ENCODE measurements around the gene POU2F1. TPM values are rescaled to one million over a fixed set of nuclear protein-coding genes. Genes with fewer than 3 reads are reported as not detected.

POU2F1 gene
- total and polyA plus RNA-seq, 3 donors from 2014 or later = 17.1 to 36.9 (median 36.0) TPM

DNA sequence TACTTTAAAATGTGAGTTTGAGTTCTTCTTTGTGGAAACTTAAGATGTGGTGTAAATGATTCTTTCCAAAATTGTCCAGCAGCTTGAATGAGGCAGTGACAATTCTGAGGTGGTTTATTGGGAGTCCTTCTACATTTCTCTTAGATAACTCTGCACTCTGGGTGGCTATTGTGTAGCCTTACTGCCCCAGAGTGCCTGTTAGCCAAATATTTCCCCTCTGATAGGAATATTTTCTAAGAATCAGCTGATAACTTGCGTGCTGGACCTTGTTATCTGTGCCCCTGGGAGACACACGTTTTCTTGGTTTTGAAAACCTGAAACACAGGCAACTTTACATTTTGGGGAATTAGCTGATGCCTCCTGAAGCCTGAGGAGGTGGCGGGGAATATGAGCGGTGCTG is 206.0 kb downstream of the POU2F1 start:
- intact Hi-C loops (cut with DNase I; ENCODE audit: low total_unique reads) = no loop called here
- no peak for DNase-seq
- Histone ChIP-seq H3K27ac (no peak overlapping the region), H3K4me1 (peaks cover 17% of the 10 kb centered on the region), H3K4me3 (no peak overlapping the region), H3K27me3 (no peaks in the 10 kb centered on the region), H3K36me3 (ENCODE audit: low read depth, missing control alignments) (no peaks in the 10 kb centered on the region), H3K9me3 (no peaks in the 10 kb centered on the region)
- WGBS, 2 donors = 82 to 87% methylated on average over 4 of the region's 4 CpGs
- TF ChIP-seq, protein P1, sequence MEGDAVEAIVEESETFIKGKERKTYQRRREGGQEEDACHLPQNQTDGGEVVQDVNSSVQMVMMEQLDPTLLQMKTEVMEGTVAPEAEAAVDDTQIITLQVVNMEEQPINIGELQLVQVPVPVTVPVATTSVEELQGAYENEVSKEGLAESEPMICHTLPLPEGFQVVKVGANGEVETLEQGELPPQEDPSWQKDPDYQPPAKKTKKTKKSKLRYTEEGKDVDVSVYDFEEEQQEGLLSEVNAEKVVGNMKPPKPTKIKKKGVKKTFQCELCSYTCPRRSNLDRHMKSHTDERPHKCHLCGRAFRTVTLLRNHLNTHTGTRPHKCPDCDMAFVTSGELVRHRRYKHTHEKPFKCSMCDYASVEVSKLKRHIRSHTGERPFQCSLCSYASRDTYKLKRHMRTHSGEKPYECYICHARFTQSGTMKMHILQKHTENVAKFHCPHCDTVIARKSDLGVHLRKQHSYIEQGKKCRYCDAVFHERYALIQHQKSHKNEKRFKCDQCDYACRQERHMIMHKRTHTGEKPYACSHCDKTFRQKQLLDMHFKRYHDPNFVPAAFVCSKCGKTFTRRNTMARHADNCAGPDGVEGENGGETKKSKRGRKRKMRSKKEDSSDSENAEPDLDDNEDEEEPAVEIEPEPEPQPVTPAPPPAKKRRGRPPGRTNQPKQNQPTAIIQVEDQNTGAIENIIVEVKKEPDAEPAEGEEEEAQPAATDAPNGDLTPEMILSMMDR (IDR thresholded peaks at IDR 0.05) = no peak
- TF ChIP-seq POLR2A (IDR thresholded peaks at IDR 0.05) = no peak

DNA sequence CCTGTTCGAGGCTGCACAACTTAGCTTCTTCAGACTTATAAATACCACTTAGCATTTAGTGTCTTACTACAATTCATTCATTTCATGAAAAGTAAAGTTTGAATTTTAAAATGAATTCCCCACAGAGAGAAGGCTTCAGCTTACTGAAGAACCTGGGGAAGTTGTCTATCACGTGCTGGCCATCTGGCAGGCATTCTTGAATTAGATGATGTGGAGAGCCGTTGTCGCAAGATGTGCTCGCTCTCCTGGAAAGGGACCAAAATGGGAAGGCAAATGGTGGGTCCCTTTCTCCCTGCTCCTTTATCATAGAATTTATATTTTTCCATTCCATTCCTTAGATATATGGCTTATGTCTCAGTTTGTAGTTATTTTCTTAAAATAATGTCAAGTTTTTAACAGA is 207.2 kb downstream of the POU2F1 start:
- intact Hi-C loops (cut with DNase I; ENCODE audit: low total_unique reads) = no loop called here
- 41 to 55% methylated on average over 5 of the region's 5 CpGs for WGBS, 2 donors
- no peaks in the 10 kb centered on the region for H3K36me3 ChIP-seq (ENCODE audit: low read depth, missing control alignments)
- H3K4me3 ChIP-seq = no peak overlapping the region
- no peak for TF ChIP-seq POLR2A (IDR thresholded peaks at IDR 0.05)
- TF ChIP-seq, protein P1 (IDR thresholded peaks at IDR 0.05) = no peak
- DNase-seq = no peak
- peaks cover 17% of the 10 kb centered on the region for H3K4me1 ChIP-seq
- H3K9me3 ChIP-seq = no peaks in the 10 kb centered on the region
- no peaks in the 10 kb centered on the region for H3K27me3 ChIP-seq
- peak overlapping the region in 1 of 2 donors; percentile 8 for H3K27ac ChIP-seq

DNA sequence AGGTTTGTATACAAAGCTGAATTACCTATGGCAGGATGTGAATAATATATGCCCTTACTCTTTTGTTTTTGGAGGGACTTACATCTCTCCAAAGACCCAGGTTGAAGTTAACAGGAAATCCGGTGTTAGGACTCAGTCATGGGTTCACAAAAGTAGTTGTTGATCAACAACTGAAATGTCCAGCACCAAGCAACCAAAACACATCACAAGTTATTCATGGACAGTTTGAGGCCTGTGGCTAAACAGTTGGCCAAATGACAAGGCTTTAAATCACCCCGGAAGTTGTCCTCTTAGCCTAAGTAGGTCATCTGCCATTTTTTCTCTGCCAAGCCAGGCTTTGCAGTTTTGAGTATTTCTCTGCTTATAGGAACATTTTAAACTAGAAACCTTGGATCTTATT is 207.7 kb downstream of the POU2F1 start:
- no peak for TF ChIP-seq POLR2A (IDR thresholded peaks at IDR 0.05)
- TF ChIP-seq, protein P1 (IDR thresholded peaks at IDR 0.05) = no peak
- Histone ChIP-seq H3K36me3 (ENCODE audit: low read depth, missing control alignments) (no peaks in the 10 kb centered on the region), H3K9me3 (no peaks in the 10 kb centered on the region), H3K27ac (peak overlapping the region in 1 of 2 donors; percentile 8), H3K27me3 (no peaks in the 10 kb centered on the region), H3K4me3 (no peak overlapping the region), H3K4me1 (peaks cover 17% of the 10 kb centered on the region)
- DNase-seq = no peak
- 59 to 66% methylated on average over 2 of the region's 2 CpGs for WGBS, 2 donors
- intact Hi-C loops (cut with DNase I; ENCODE audit: low total_unique reads) = no loop called here

DNA sequence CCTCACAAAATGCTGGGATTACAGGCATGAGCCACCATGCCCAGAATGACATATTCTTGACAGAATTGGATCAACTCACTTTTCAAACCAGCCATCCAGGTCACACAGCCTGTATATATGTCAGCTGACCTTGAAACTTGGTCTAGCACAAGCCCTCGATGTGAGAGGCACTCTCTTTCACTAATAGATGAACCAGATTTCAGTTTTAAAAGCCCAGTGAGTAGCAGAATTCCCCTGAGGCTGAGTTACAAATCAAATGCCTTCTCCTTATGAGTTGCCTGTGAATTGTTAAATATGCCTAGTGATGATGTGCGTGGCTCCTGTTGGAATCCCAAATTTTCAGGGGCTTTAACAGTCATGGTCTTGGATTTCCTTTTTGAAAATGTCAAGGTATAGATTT is 208.9 kb downstream of the POU2F1 start:
- no peak overlapping the region for H3K4me3 ChIP-seq
- peaks cover 17% of the 10 kb centered on the region for H3K4me1 ChIP-seq
- H3K27ac ChIP-seq = no peak overlapping the region
- no peaks in the 10 kb centered on the region for H3K27me3 ChIP-seq
- no peaks in the 10 kb centered on the region for H3K36me3 ChIP-seq (ENCODE audit: low read depth, missing control alignments)
- intact Hi-C loops (cut with DNase I; ENCODE audit: low total_unique reads) = no loop called here
- H3K9me3 ChIP-seq = no peaks in the 10 kb centered on the region
- 59 to 79% methylated on average over 2 of the region's 2 CpGs for WGBS, 2 donors
- TF ChIP-seq, protein P1 (IDR thresholded peaks at IDR 0.05) = no peak
- TF ChIP-seq POLR2A (IDR thresholded peaks at IDR 0.05) = no peak
- DNase-seq = no peak

DNA sequence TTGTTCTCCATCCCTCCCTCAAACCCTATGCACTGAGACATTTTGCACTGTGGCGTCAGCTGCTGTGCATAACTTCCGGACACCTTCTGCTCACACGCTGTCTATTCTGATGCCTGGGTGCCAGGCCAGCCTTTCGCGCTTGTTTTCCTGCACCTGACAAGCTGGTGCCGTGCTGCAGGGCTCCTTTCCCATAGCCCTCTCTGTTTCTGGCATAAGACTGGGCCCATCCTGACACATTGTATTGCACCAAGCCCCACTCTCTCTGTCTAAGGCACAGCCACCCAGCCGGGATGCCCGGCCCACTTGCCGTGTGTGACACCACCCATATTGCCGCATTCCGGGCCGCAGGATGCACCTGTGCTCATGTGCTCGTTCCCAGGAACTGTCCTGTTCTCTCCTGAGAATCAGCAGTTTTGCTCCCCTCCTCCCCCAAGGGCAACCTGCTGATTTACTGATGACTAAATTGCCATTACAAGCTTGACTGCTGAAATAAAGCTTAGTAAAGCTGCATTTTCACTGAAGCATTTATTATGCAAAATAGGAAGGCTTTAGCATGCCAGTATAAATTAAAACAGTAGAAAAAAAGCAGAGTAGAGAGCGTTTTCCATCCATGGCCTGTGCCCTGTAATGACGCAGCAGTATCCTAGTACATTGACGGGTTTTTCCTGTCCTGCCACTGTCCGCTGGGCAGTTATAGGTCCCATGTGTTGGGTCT is 209.6 kb downstream of the POU2F1 start:
- intact Hi-C loops (cut with DNase I; ENCODE audit: low total_unique reads) = no loop called here
- no peak overlapping the region for H3K27ac ChIP-seq
- DNase-seq = no peak
- H3K9me3 ChIP-seq = no peaks in the 10 kb centered on the region
- peaks cover 17% of the 10 kb centered on the region for H3K4me1 ChIP-seq
- TF ChIP-seq, protein P1 (IDR thresholded peaks at IDR 0.05) = no peak
- no peak for TF ChIP-seq POLR2A (IDR thresholded peaks at IDR 0.05)
- 92 to 94% methylated on average over 17 of the region's 17 CpGs for WGBS, 2 donors
- no peaks in the 10 kb centered on the region for H3K27me3 ChIP-seq
- H3K4me3 ChIP-seq = no peak overlapping the region
- no peaks in the 10 kb centered on the region for H3K36me3 ChIP-seq (ENCODE audit: low read depth, missing control alignments)
